ENCODE measurements around the gene BCL2L1.

The BCL2L1 gene

DNA sequence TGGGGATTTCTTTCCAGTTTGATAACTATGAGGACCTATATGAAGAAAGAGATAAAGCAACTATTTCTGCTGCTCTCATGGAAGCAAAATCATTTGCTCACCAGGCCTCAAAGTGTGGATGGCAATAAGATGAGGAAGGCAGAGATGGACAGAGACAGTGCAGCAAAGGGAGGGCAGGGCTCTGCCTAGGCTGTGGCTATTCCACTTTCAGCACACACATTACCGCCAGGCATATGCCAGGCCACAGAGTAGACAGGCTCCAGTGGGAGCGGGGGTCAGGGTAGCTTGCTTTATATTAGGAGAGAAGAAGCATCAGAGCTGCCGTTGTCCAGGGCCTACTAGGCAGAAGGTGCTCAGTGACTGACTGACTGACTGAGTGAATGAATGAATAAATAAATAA is 40.9 kb downstream of the BCL2L1 start:
- H3K27me3 ChIP-seq (replicated peaks; ENCODE audit: control insufficient read depth, insufficient read depth, low read length), result no peaks in the 10 kb centered on the region
- DNase-seq (ENCODE audit: extremely low read depth, insufficient read length), result no peak
- TF ChIP-seq, protein P1, sequence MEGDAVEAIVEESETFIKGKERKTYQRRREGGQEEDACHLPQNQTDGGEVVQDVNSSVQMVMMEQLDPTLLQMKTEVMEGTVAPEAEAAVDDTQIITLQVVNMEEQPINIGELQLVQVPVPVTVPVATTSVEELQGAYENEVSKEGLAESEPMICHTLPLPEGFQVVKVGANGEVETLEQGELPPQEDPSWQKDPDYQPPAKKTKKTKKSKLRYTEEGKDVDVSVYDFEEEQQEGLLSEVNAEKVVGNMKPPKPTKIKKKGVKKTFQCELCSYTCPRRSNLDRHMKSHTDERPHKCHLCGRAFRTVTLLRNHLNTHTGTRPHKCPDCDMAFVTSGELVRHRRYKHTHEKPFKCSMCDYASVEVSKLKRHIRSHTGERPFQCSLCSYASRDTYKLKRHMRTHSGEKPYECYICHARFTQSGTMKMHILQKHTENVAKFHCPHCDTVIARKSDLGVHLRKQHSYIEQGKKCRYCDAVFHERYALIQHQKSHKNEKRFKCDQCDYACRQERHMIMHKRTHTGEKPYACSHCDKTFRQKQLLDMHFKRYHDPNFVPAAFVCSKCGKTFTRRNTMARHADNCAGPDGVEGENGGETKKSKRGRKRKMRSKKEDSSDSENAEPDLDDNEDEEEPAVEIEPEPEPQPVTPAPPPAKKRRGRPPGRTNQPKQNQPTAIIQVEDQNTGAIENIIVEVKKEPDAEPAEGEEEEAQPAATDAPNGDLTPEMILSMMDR (IDR thresholded peaks at IDR 0.05; ENCODE audit: insufficient read depth, low read length, poor library complexity, severe bottlenecking), result no peak
- H3K36me3 ChIP-seq (ENCODE audit: control insufficient read depth, insufficient read depth, low read length), result peaks cover 17% of the 10 kb centered on the region
- H3K4me3 ChIP-seq (replicated peaks; ENCODE audit: low read depth, low read length), result no peak overlapping the region

DNA sequence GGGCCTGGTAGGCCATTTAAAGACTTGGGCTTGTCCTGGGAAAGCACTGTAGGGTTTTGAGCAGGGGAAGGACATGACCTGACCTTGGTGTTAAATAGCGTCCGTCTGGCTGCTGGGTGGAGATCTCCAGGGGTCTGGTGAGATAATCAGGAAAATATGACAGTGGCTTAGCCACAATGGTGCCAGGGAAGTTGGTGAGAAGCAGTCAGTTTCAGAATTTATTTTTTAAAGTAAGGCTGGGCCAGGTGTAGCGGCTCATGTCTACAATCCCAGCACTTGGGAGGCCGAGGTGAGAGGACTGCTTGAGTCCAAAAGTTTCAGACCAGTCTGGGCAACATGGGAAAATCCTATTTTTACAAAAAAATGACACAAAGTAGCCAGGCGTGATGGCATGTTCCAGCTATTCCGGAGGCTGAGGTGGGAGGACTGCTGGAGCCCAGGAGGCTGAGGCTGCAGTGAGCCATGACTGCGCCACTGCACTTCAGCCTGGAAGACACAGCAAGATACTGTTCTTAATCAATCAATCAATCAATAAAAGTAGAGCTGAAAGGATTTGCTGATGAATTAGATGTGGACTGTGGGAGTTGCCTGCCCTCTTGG is 41.4 kb downstream of the BCL2L1 start:
- Histone ChIP-seq H3K27me3 (replicated peaks; ENCODE audit: control insufficient read depth, insufficient read depth, low read length) (no peaks in the 10 kb centered on the region), H3K4me3 (replicated peaks; ENCODE audit: low read depth, low read length) (no peak overlapping the region), H3K36me3 (ENCODE audit: control insufficient read depth, insufficient read depth, low read length) (peaks cover 17% of the 10 kb centered on the region)
- TF ChIP-seq, protein P1 (IDR thresholded peaks at IDR 0.05; ENCODE audit: insufficient read depth, low read length, poor library complexity, severe bottlenecking), result no peak
- DNase-seq (ENCODE audit: extremely low read depth, insufficient read length), result no peak

GRCh38 chr20:31680286-31681127 is 42.2 kb downstream of the BCL2L1 start:
- Histone ChIP-seq H3K36me3 (ENCODE audit: control insufficient read depth, insufficient read depth, low read length) (peaks cover 16% of the 10 kb centered on the region), H3K4me3 (replicated peaks; ENCODE audit: low read depth, low read length) (no peak overlapping the region), H3K27me3 (replicated peaks; ENCODE audit: control insufficient read depth, insufficient read depth, low read length) (no peaks in the 10 kb centered on the region)
- DNase-seq (ENCODE audit: extremely low read depth, insufficient read length), result no peak
- TF ChIP-seq, protein P1 (IDR thresholded peaks at IDR 0.05; ENCODE audit: insufficient read depth, low read length, poor library complexity, severe bottlenecking), result no peak

- H3K4me3 ChIP-seq (replicated peaks; ENCODE audit: low read depth, low read length), result no peak overlapping the region
- H3K36me3 ChIP-seq (ENCODE audit: control insufficient read depth, insufficient read depth, low read length), result peaks cover 16% of the 10 kb centered on the region
- DNase-seq (ENCODE audit: extremely low read depth, insufficient read length), result no peak
- H3K27me3 ChIP-seq (replicated peaks; ENCODE audit: control insufficient read depth, insufficient read depth, low read length), result no peaks in the 10 kb centered on the region
- TF ChIP-seq, protein P1 (IDR thresholded peaks at IDR 0.05; ENCODE audit: insufficient read depth, low read length, poor library complexity, severe bottlenecking), result no peak
These were observed 43.0 kb downstream of the BCL2L1 start for GRCh38 chr20:31679357-31680285.

DNA sequence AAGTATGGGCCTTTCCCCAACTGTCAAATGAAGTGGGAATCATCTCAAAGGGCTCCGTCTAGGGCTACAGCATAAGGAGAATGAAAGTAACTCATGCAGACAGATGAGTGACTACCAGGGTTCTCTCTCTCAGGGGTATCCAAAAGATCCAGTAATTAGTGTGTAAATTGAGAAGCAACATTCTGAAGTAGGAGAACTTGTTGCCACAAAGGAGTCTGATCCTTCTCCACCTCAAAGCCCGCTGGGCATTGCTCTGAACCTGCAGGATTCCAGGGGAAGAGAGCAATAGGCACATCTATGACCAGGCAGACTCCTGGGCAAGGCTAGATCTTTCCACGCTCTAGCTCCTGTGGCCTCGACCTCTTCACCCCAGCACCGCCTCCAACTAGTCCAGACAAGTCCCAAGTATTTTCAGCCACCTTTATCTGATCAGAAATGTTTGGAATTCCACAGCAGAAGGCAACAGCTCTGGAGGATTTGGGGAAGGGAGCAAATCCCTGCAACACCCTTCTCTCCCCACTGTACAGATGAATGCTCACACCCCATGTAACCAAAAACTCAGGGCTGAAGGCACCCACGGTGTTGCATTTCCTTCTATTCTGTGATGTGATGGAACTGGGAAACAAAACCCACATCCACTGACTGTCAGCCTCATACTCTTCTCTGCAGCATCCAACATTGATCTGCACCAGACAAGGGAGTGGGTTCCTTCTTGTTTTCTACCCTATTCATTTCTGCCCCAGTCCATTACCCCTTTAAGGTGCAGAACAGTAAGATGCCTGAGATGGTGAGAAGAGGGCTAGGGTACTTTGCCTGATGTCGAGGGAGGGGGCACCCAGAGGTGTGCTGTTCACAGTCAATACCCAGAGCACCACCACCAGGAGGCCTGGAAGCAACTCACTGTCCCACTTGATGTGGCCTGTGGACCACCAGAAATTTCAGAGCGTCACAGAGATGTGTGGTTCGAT is 44.0 kb downstream of the BCL2L1 start:
- Histone ChIP-seq H3K27me3 (replicated peaks; ENCODE audit: control insufficient read depth, insufficient read depth, low read length) (no peaks in the 10 kb centered on the region), H3K36me3 (ENCODE audit: control insufficient read depth, insufficient read depth, low read length) (peaks cover 14% of the 10 kb centered on the region), H3K4me3 (replicated peaks; ENCODE audit: low read depth, low read length) (no peak overlapping the region)
- DNase-seq (ENCODE audit: extremely low read depth, insufficient read length), result no peak
- TF ChIP-seq, protein P1 (IDR thresholded peaks at IDR 0.05; ENCODE audit: insufficient read depth, low read length, poor library complexity, severe bottlenecking), result no peak
